HG03045 (cell line): ENCODE measurements around the gene TMEM106B.

Source experiments
- ATAC-seq: cut with Tn5 transposase; IDR thresholded peaks from one replicate; pipeline ENCODE4 v1.9.1; 2021; ENCODE audit warnings: mild to moderate bottlenecking, moderate library complexity; ENCODE audit not compliant: unreplicated experiment

TMEM106B gene

DNA sequence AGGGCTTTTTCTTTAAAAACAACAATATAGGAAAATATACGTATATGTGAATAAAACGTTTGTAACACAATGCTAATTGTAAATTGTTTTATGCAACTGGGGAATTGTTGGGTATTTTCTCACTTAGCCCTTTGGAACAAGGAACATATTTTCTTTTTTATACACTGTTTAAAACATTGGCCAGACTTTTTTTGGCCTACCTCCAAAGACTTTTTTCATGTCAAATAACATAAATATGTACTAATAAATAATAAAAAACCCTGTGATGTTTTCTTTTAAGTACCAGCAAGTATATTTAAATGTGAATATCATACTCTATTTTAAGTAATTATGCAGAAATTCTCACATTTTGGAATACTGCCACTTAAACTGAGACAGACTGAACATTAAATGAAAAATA, 15.7 kb downstream of the TMEM106B start:
- no peak for ATAC-seq

DNA sequence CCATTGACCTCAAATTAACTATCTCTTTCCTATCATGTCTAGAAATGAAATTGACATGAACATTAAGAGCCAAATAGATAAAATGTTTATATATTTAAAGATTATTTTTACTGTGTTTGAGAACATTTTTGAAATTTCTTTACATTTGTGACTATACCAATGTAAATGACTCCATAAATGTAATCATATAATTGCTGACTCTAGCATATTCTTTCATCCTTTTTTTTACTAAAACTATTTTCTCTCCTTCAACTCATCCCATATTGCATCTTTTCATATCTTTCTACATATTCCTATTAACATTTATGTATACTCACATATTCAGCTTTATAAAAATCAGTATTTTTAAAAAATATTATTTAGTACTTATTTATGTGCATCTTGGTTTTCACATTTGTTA, 16.9 kb downstream of the TMEM106B start:
- ATAC-seq, result no peak

DNA sequence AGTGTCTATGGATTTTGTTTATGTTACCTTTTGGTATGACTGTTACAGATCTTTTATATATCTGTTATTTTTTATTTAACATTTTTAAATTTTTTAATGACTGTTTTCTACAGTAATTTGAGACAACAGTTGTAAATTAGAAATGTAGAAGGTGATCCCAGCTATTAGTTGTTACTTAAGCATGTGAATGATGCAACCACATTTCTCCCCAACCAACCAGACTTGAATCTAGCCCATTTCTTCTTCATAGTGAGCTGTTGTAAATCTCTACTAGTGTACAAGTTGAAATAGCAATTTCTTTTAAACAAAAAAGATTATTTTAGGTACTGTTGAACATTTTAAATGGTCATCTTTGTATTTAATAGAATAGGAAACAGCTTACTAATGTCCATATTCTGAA, 18.0 kb downstream of the TMEM106B start:
- no peak for ATAC-seq

DNA sequence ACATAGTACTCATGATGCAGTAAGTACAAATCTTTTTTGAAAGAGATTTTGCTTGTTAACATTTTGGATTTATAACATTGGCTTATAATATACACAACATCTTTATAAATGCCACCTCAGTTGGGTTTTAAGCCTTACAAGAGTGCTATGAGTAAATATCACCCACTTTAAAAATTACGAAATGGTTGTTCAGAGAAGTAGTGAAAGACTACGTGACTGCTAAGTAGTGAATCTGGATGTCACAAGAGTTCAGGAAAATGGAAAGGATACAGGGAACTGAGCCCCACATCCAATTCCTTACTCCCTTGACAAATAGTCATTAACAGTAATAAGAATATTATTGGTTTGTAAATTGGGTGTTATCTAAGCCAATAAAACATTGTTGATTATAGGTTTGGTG, 20.0 kb downstream of the TMEM106B start:
- no peak for ATAC-seq

DNA sequence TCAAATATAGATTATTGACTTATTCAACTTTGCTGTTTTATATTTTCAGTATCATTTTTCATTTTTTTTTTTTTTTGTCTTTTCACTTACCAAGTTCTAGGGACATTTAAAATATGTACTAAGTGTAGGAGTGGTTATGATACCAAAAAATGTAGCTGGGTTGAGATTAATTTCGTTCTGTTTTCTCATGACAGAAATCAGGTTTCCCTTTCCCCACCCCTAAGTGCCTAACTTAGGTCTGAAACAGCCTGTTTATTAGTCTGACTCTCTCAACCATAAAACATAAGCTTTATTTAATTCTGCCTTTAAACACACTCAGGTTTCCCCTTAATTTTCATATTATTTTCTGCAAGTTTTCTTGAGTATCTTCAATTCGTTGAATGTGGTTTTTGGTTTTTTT, 22.1 kb downstream of the TMEM106B start:
- ATAC-seq, result no peak

DNA sequence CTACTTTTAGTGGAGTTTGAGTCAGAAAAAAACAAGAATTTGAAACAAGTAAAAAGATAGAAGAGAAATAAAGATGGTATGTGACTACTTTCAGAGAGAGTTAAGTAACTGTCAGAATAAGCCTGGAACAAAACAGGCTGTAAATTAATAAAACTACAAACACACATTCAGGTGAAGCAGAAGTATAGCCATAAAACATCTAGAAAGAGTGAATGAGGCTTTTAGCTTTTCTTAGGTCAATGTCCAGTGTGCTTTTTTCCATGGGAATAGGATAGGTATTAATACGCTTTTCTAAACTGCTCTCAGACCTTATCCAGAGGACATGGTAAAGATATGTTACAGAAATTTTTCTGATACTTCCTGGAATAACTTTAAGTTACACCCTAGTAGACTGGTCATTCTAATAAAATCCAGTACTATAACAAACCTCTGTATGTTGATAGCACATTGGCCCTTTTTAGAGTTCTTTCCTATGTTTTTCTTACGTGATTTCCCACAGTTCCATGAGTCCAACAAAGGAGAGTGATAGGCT, 23.3 kb downstream of the TMEM106B start:
- ATAC-seq, result no peak

DNA sequence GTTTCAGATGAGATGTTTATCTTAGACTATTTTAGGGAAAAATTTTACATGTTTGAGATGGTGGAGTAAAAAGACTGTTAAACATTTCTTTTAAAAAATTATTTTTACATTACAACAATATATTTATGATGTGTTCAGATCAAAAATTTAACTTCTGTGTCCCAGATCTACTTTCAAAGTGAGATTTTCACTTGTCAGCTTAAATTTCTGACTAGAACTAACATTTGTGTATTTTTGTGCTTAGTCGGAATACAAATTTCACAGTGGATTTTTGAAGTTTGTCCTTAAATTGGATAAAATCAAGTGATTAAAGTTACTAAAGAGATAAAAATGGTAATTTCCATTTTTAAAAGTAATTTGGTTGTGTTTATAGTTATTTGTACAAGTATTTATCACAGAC, 24.9 kb downstream of the TMEM106B start:
- no peak for ATAC-seq

DNA sequence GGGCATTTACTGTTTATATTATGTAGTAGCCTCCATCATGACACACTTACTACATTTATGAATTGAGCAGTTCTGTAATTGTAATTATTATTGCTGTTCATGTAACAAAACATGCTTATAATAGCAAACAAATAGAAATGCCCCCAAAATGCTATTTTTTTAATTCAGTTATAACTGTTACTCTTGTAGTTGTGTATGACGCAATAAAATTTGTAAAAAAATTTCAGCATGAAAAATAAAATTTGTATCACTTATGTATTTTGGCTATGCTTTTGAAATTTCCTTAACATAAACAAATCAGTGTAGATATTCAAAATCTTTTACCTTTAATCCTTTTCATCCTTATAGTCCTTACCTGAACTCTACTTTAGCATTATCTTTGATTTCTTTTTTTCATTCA, 25.9 kb downstream of the TMEM106B start:
- ATAC-seq, result no peak

DNA sequence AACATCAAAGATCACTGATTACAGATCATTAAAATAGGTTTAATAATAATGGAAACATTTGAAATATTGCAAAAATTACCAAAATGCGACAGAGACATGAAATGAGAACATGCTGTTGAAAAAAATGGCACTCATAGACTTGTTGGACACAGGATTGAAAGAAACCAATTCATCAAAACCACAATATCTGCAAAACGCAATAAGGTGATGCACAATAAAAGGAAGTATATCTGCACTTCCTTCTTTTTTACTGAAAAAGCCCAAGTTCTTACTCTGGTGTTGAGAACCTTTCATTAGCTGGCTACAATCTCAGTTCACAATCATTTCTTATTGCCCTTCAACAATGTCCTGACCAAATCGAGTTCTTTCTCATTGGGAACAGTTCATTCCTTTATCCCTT, 28.7 kb downstream of the TMEM106B start:
- no peak for ATAC-seq

DNA sequence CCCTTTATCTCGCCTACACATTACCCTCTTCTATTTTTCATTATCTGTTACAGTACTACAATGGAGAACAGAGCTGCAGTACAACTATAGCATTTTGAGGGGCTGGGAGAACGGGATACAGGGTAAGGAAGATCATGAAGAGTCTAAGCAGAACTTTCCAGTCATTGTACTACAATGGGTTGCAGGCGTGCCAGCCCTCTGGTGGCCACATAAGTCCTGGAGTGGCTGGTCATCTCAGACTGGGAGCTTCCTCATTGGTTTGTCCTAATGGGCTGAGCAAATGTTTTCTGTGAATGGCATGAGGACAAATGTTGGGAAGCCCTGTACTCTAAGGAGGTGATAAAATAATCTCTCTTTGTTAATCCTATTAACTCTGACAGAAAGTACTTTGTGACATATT, 33.0 kb downstream of the TMEM106B start:
- no peak for ATAC-seq

DNA sequence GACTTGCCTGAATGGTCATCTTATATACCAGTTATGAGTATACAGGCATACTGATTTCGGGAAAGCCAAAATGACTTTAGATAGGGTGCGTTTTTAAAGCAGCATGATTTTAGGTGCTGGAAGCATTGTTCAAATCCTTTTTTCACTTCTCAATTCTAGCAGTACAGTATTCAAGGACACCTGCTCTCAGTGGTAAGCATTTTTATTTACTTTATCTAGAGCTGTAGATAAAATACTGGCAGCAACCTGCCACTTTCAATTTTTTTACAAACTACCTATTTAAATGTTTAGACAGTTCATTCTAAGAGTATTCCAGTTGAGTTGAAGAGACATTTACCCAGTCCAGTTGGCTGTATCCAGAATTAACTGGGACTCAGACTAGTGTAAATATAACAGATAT, 33.6 kb downstream of the TMEM106B start:
- no peak for ATAC-seq

DNA sequence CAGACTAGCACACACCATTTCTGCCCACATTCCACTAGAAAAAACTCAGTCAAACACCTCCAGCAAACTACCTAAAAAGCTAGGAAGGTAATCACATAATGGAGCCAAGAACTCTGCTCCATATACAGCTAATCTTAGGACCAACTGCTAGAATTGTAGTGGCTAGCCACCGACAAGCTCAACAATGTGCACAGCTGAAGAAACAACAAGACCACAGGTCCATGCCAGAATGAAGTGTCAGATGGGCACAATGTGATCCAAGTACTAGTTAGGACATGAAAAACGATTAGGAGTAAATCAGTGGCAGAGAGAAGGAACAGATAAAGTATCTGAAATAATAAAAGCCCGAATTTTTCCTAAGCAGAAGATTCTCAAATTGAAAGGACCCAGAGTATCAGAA, 38.6 kb downstream of the TMEM106B start:
- ATAC-seq, result no peak

DNA sequence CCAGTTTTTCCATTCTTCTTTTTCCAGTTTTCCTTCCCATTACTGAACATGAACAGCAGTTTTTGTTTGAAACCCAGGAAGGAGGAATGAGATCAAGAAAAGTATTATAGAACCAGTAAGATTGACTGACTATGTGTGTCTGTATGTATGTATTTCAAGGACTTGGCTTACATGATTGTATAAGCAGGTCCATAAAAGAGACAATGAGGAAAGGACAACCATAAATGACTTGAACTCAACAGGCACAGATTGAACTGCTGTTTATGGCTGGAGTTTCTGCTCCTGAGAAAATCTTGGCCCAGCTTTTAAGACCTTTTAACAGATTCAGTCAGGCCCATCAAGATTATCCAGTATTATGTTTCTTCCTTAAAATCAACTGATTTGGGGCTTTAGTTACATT, 39.1 kb downstream of the TMEM106B start:
- no peak for ATAC-seq

DNA sequence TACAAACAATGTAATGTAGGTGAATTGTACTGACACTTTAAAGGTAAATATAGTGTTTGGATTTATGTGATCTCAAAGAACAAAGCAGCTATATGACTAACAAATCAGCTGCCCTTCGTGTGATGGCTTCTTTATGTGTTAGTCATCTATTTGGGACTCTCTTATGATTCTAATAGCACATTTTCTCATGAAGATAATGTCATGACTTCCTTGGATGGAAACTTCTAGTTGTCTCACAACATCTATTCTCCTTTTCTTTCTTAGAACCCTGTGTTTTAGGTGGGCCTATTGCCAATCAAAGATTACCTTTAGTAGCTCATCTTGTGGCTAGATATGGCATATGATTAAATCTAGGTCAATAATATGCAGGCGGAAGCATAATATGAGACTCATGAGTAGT, 45.0 kb downstream of the TMEM106B start:
- no peak for ATAC-seq

DNA sequence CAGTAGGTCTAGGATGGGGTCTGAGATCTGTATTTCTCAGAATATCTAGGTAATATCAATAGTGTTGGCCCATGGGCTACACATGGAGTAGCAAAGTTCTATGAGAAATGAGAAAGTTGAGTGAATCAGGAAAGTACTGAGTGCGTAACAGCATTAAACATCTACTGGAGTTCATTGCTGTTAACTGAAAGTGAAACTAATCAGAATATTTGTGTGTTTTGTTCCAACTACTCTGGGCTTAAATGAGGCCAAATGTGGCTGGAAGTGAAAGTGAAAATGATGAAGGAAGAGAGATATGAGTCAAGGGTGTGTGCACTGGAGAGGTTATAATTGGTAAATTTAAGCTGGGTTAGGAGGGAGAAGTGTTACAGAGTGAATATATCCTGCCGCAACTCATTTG, 46.5 kb downstream of the TMEM106B start:
- peak; percentile 100 for ATAC-seq

DNA sequence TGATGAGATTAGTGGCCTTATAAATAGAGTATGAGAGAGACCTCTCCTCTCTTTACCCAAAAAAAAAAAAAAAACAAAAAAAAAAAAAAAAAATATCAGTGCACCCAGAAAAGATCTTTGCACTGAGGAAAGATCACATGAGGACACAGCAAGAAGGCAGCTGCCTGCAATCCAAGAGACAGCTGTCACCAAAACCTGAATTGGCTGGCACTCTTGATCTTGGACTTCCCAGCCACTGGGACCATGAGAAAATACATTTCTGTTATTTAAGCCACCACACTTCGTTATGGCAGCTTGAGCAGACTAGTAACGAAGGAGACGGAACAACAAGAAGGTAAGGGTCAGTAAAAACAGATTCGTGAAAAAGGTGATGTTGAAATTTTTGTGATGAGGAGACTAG, 47.0 kb downstream of the TMEM106B start:
- no peak for ATAC-seq

DNA sequence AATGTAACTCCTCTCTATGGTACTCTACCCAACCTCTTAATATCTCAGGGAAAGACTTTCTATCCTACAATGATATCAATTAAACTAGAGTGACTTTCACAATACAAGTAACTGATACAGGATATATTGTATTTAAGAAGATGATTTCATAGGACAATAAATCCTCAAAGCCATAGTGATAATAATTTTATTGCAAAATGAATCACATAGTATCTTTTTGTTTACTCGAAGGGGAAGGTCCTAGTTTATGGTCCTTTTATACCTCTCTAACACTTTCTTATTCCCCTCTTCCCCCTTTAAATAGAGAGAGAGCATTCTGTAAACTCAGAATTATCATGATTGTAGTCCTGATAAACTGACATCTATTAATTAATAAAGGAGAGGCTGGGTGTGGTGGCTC, 56.4 kb downstream of the TMEM106B start:
- no peak for ATAC-seq

DNA sequence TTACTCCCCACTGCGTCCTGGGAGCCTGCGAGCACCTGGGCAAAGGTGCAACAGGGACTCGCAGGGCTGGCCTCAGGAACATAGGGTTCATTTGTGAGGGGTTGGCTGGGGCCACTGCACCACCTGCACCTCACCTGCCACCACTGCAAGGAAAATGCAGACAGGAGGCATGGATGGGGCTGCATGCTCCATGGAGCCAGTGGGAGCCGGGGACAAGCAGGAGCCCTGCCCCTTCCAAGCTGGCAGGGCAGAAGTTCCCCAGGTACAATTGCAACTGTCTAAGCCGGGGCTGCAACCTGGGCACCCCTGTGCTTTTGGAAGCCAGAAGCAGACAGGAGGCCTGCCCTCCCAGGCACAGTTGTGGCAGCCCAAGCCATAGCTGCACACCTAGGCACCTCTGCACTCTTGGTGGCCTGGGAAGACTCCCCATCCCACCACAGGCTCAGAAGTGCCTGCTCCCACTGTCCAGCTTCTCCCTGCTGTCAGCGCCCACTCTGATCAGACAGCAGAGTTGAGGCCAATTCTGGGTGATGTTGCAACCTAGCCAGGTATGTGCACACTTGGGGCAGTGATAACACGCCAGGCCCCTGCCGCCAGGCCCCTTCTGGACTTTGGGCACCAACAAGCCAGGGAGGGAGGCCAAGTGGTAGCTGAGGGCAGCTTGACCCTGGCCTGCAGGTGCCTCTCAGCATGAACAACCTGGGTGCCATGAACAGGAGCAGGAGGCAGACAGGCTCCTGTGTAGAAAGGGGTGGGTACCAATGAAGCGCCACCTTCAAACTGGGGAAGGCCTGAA, 58.2 kb downstream of the TMEM106B start:
- ATAC-seq, result no peak

DNA sequence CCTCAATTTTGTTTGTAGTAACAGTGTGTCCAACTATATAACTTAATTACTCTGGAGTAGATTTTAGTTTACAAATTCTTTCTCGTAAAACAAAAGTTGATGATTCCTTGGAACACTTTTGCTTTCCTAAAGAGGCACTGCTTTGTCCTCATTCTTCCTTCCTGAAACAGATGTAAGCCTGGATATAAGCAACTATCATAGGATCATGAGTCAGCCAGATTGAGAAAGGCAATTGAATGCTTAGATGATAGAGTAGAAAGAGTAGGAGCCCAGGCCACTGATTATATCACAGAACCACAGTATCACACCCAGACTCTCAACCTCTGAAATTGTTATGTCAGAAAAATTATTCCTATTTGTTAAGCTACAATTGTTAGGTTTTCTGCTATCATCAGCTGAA, 69.9 kb downstream of the TMEM106B start:
- no peak for ATAC-seq

DNA sequence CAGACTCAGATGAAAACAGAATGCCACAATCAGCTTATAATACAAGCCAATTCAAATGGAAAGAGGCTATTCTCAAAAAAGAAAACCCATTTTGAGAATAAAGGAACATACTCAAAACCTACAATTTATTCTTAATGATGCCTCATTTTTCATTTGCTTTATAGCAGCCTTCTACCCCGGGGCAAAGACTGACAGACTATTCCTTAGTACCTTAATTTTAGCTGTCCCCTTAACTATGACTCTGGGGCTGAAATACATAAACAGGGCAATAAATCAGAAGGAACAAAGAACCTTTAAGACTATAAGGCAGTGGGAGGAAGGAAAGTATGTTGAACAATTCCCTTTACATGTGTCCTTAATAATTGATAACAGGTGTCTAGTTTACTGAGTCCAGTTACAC, 76.8 kb downstream of the TMEM106B start:
- ATAC-seq, result no peak

DNA sequence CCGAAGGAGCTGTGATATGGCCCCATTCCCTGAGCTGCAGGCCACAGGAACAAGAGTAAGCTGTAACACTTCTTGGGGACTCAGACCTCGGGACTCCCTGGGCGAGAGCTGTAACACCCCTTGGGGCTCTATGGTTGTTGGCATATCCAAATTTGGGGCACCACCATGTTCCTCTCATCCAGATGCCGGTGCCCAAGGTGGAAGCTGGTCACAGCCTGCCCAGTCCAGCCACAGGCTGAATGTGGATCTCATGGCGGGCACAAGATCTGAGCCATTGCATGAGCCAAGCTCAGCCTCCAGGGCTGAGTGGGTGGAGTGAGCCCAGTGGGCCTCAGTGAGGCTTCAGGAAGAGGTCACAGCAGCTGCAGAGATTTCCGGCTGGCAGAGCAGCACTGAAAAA, 78.9 kb downstream of the TMEM106B start:
- no peak for ATAC-seq

DNA sequence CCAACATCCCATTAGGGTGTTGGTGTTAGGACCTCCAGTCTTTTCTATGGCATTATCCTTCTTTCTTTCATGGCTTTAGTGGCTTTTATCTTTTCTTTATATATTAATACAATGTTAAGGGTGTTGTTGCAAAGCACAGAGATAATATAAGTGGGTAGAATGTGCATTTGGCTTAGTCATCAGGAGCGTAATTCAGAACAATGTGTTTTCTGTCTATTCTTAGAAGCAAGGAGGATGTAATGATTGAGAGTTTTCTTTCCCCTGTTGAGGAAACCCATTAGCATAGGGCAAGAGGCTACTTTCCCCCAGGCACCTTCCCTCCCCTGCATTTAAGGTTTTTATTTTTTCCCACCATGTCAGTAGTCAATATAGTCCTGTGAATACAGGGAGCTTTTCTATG, 79.7 kb downstream of the TMEM106B start:
- no peak for ATAC-seq

DNA sequence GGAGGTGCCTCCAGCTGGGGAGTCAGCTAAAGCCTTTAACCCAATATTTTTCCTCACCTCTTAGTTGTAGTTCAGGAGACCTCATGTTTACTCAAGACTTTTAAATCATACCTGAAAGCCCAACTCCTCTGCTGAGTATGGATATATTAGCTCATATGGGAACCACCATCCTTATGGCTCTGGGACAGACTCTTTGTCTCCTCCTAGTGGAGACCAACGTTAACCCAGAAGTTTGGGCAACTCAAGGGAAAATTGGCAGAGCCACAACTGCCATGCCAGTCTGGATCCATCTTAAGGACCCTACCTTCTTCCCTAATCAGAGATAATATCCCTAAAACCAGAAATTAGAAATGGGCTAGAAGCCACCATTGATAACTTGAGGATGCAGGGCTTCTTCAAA, 80.8 kb downstream of the TMEM106B start:
- no peak for ATAC-seq
